PC-3 (cell line): ENCODE data around the gene TNS3. TPM values are rescaled to one million over a fixed set of nuclear protein-coding genes. Genes with fewer than 3 reads are reported as not detected.

Source experiments
- ATAC-seq: fragments of 200-7000 bp; cut with Tn5 transposase; 2 replicates; pipeline ENCODE4 v1.9.1; 2020; ENCODE audit warnings: mild to moderate bottlenecking, moderate library complexity
- BruUV-seq: library from RNA; stranded (reverse); fragments of 400-500 nt; replicated peaks from 2 replicates; lab custom pipeline; 2021; lab: Mats Ljungman, UMichigan
- CTCF ChIA-PET: fragments of 300-600 bp; sonication (Branson Sonifier 250); formaldehyde crosslinking; loops from one replicate; lab custom pipeline; 2022; ENCODE audit warnings: antibody characterized with exemption; lab: Charles Lee
- POLR2A ChIA-PET: fragments of 300-600 bp; sonication (Branson Sonifier 250); formaldehyde crosslinking; loops from one replicate; lab custom pipeline; 2022; ENCODE audit warnings: antibody characterized with exemption; ENCODE audit not compliant: unreplicated experiment; lab: Charles Lee
- DNase-seq: peaks from one replicate; pipeline ENCODE4 v3.0.0-alpha.2; 2015
- H2AFZ ChIP-seq: fragments of 300-600 bp; sonication (generic); 2 replicates; pipeline ENCODE4 v1.6.0; 2016; ENCODE audit warnings: antibody characterized with exemption, low read length
- H3F3A ChIP-seq: fragments of 300-600 bp; sonication (generic); one replicate; pipeline ENCODE4 v1.6.0; 2017; ENCODE audit warnings: antibody characterized with exemption, low read length, control low read depth, mild to moderate bottlenecking; ENCODE audit not compliant: unreplicated experiment
- H3K27ac ChIP-seq: fragments of 300-600 bp; sonication (generic); 2 replicates; pipeline ENCODE4 v1.5.1; 2016; ENCODE audit warnings: mild to moderate bottlenecking, low read length
- H3K27me3 ChIP-seq: fragments of 300-600 bp; sonication (generic); 2 replicates; pipeline ENCODE4 v1.6.1; 2016; ENCODE audit warnings: low read length, mixed read lengths
- H3K36me3 ChIP-seq: fragments of 300-600 bp; sonication (generic); 2 replicates; pipeline ENCODE4 v1.6.1; 2016; ENCODE audit warnings: low read depth, mixed run types, low read length, mixed read lengths
- H3K4me1 ChIP-seq: fragments of 300-600 bp; sonication (generic); 2 replicates; pipeline ENCODE4 v1.5.1; 2016; ENCODE audit warnings: low read length; ENCODE audit not compliant: insufficient read depth
- H3K4me2 ChIP-seq: fragments of 300-600 bp; sonication (generic); 2 replicates; pipeline ENCODE4 v1.6.0; 2016; ENCODE audit warnings: low read length
- H3K4me3 ChIP-seq: fragments of 300-600 bp; sonication (generic); 2 replicates; pipeline ENCODE4 v1.5.1; 2016; ENCODE audit warnings: mild to moderate bottlenecking, low read length, mixed read lengths
- H3K79me2 ChIP-seq: fragments of 300-600 bp; sonication (generic); 2 replicates; pipeline ENCODE4 v1.6.1; 2017; ENCODE audit warnings: low read length, mixed read lengths
- H3K9ac ChIP-seq: fragments of 300-600 bp; sonication (generic); 2 replicates; pipeline ENCODE4 v1.6.0; 2016; ENCODE audit warnings: mild to moderate bottlenecking, low read length
- H3K9me2 ChIP-seq: fragments of 300-600 bp; sonication (generic); replicated peaks from 2 replicates; pipeline ENCODE4 v1.6.1; 2016; ENCODE audit warnings: mixed run types, low read length, mixed read lengths
- H3K9me3 ChIP-seq: fragments of 300-600 bp; sonication (generic); 2 replicates; pipeline ENCODE4 v1.6.1; 2016; ENCODE audit warnings: low read length, mixed read lengths
- H4K20me1 ChIP-seq: fragments of 300-600 bp; sonication (generic); 2 replicates; pipeline ENCODE4 v1.6.1; 2016; ENCODE audit warnings: low read length, mixed read lengths
- EZH2 ChIP-seq: fragments of 300-600 bp; sonication (generic); IDR thresholded peaks from one replicate; pipeline ENCODE4 v1.6.1; 2017; ENCODE audit warnings: antibody characterized with exemption, mild to moderate bottlenecking, low read length; ENCODE audit not compliant: unreplicated experiment
- EZH2phosphoT487 ChIP-seq: fragments of 300-600 bp; sonication (generic); IDR thresholded peaks from 2 replicates; pipeline ENCODE4 v1.6.1; 2018; ENCODE audit warnings: mild to moderate bottlenecking, antibody characterized with exemption, low read length, borderline replicate concordance
- intact Hi-C: fragments of 100-400 bp; cut with micrococcal nuclease; formaldehyde crosslinking; loops from 2 replicates; pipeline ENCODE4 v1.9.0; 2023
- total RNA-seq: library from RNA; depleted of rRNA; stranded (reverse); fragments of >200 nt; gene quantifications from 2 replicates; pipeline ENCODE4 v1.2.3, GENCODE V29; 2014
- TF ChIP-seq, protein P1 (sequence below): fragments of 300-600 bp; sonication (generic); conservative IDR thresholded peaks from 2 replicates; pipeline ENCODE4 v1.5.1; 2017; ENCODE audit warnings: antibody characterized with exemption, low read depth, mild to moderate bottlenecking, low read length

Gene TNS3
- total RNA-seq, 1 experiment from 2014 or later: 72.3 TPM

DNA sequence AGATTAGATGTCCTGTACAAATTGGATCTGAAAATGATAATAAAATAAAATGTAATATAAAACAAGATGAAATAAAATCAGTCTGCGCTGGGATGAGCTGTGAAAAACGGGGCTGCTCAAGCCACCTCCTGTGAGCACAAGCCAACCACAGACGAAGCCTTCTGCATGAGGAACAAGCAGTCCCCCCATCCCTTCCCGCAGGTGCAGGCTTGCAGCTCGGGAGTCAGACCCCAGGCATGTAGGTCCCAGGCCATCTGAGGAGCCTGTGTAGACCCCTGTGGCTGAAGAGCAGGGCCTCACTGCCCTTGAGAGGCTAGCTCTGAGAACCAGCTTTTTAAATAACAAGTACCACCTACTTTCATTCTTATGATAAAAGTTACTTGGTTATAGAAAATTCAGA lies 123.4 kb downstream of the TNS3 start:
- H3K4me1 ChIP-seq: peaks cover 38% of the 10 kb centered on the region

DNA sequence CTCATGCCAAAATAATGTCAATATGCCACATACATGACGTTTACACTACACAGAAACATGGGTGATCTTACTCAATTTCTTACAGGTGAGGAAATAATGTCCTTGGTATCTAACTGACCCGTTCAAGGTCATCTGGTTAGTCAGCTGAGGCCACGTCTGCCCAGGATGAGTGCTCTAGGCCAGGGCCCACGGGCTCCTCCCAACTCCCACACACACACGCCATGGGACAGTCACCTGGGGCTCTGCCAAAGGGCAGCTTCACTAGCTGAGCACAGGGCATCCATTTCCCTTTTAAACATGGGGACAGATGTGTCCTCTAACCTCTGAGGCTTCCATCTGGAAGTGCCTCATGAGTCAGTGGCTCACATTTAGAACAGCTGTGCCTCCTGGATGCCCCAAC lies 123.9 kb downstream of the TNS3 start:
- no peak for TF ChIP-seq EZH2
- no peak for TF ChIP-seq EZH2phosphoT487
- TF ChIP-seq, protein P1, sequence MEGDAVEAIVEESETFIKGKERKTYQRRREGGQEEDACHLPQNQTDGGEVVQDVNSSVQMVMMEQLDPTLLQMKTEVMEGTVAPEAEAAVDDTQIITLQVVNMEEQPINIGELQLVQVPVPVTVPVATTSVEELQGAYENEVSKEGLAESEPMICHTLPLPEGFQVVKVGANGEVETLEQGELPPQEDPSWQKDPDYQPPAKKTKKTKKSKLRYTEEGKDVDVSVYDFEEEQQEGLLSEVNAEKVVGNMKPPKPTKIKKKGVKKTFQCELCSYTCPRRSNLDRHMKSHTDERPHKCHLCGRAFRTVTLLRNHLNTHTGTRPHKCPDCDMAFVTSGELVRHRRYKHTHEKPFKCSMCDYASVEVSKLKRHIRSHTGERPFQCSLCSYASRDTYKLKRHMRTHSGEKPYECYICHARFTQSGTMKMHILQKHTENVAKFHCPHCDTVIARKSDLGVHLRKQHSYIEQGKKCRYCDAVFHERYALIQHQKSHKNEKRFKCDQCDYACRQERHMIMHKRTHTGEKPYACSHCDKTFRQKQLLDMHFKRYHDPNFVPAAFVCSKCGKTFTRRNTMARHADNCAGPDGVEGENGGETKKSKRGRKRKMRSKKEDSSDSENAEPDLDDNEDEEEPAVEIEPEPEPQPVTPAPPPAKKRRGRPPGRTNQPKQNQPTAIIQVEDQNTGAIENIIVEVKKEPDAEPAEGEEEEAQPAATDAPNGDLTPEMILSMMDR: no peak
- ATAC-seq: no peak
- intact Hi-C loops: no loop called here
- no peaks in the 10 kb centered on the region for H3K27me3 ChIP-seq
- peak; percentile 43 for DNase-seq
- H2AFZ ChIP-seq: no peak overlapping the region
- no peak overlapping the region for H3K9ac ChIP-seq
- peaks cover 39% of the 10 kb centered on the region for H3K4me1 ChIP-seq
- H3K27ac ChIP-seq: no peak overlapping the region
- no peaks in the 10 kb centered on the region for H4K20me1 ChIP-seq
- no peaks in the 10 kb centered on the region for H3F3A ChIP-seq
- no TSS peak for BruUV-seq
- no peaks in the 10 kb centered on the region for H3K9me2 ChIP-seq
- no peak overlapping the region for H3K4me3 ChIP-seq
- ChIA-PET CTCF (no interaction called here), POLR2A (no interaction called here)
- peaks cover 67% of the 10 kb centered on the region for H3K79me2 ChIP-seq
- no peak overlapping the region for H3K4me2 ChIP-seq
- no peaks in the 10 kb centered on the region for H3K9me3 ChIP-seq
- no peaks in the 10 kb centered on the region for H3K36me3 ChIP-seq

More for the DNA sequence above, 123.4 kb downstream of the TNS3 start:
- Histone ChIP-seq H3K79me2 (peaks cover 72% of the 10 kb centered on the region), H2AFZ (no peak overlapping the region), H3K27ac (no peak overlapping the region), H3F3A (no peaks in the 10 kb centered on the region), H3K9me3 (no peaks in the 10 kb centered on the region), H3K36me3 (no peaks in the 10 kb centered on the region), H3K27me3 (no peaks in the 10 kb centered on the region), H4K20me1 (no peaks in the 10 kb centered on the region), H3K9ac (no peak overlapping the region), H3K4me2 (no peak overlapping the region), H3K4me3 (no peak overlapping the region), H3K9me2 (no peaks in the 10 kb centered on the region)
- ChIA-PET CTCF (no interaction called here), POLR2A (no interaction called here)
- no TSS peak for BruUV-seq
- ATAC-seq (no peak), DNase-seq (no peak)
- TF ChIP-seq EZH2phosphoT487: no peak
- TF ChIP-seq, protein P1: no peak
- TF ChIP-seq EZH2: no peak
- intact Hi-C loops: no loop called here

DNA sequence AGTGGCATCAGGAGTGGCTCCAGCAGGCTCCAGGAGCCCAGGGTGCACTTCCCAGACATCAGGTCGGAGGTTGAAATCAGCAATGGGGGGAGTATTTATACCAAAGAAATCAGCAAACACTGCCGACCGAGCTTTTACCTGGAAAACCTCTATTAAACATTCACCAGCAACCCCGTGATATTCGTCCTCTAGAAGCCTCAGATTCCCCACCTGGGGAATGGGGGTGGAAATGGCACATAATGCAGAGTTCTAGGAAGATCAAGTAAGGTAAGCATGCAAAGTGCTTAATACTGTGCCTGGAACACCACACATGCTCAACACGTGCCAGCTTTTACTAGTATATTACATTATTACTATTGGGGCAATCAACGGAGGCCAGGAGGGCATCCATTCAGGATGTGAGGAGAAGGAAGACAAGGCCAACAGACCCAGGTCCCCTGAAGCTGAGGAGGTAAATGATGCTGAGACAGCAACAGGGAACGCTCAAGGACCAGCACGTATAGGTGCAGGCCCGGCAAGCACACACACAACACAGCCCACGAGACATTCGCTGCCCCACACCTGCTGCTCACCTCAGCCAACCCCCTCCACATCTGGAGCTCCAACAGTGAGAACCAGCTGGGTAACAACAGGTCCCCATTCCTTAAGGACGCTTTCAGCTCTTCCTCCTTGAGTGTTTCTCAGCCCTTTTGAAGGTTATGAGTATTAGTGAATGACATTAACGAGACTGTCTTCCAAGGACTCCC lies 125.5 kb downstream of the TNS3 start:
- DNase-seq: no peak
- Histone ChIP-seq H3K4me1 (peaks cover 55% of the 10 kb centered on the region), H4K20me1 (no peaks in the 10 kb centered on the region), H3K9ac (no peak overlapping the region), H3K4me2 (no peak overlapping the region), H3F3A (no peaks in the 10 kb centered on the region), H2AFZ (no peak overlapping the region), H3K27me3 (no peaks in the 10 kb centered on the region), H3K4me3 (no peak overlapping the region), H3K79me2 (peaks cover 72% of the 10 kb centered on the region), H3K27ac (no peak overlapping the region), H3K9me2 (no peaks in the 10 kb centered on the region), H3K36me3 (no peaks in the 10 kb centered on the region), H3K9me3 (no peaks in the 10 kb centered on the region)
- TF ChIP-seq EZH2phosphoT487: no peak
- no peak for TF ChIP-seq EZH2
- TF ChIP-seq, protein P1: no peak
- intact Hi-C loops: no loop called here
- POLR2A ChIA-PET: no interaction called here
- CTCF ChIA-PET: no interaction called here
- no peak for ATAC-seq
- BruUV-seq: no TSS peak
